SK-N-DZ (cell line): ENCODE data around the gene TADA3.

Source experiments
- DNase-seq: peaks from one replicate; pipeline ENCODE4 v3.0.0-alpha.2; 2015; ENCODE audit warnings: low spot score

The TADA3 gene

DNA sequence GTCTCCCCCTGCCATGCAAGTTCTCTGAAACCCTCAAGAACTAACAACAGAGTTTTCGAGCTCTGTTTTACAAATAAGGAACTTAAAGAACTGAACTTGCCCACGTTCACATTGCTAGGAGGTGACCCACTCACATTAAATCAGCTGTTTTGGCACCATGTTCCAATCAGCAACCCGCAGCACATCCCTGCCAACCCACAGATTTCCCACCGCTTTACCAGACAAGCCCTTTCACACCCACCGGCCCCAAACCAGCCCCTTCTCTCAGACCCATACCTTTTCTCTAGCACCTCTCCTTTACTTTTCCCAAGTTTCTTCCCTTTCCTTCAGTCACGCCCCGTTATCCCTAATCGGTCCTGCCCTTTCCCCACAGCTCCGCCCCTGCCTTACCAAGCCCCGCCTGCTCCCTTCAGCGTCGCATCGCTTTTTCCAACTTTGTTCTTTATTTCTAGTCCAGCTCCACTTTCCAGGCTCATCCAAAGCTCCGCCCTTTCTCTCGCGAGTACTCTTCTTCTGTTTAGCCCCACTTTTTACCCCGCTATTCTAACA lies 61.5 kb downstream of the TADA3 start:
- no peak for DNase-seq
